Measurements from ENCODE around the gene DCC.

DNA sequence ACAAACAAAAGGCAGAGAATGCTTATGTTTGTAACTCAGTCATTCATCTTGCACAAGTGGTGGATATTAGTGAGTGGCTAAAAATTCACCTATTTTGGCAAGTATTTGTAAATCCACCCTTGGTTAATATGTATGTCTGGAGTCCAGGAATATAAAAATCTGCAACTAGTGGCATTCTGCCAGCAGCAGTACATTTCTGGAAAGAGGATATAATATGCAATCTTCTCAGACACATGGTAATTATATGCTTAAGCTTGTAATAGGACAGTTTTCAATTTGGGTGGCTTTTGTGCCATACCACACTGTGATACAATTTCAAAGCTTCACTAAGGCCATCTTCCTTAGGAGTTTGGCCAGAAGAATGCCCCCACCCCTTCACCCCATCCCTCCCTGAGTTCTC lies 1191.2 kb downstream of the DCC start:
- TF ChIP-seq, protein P1, sequence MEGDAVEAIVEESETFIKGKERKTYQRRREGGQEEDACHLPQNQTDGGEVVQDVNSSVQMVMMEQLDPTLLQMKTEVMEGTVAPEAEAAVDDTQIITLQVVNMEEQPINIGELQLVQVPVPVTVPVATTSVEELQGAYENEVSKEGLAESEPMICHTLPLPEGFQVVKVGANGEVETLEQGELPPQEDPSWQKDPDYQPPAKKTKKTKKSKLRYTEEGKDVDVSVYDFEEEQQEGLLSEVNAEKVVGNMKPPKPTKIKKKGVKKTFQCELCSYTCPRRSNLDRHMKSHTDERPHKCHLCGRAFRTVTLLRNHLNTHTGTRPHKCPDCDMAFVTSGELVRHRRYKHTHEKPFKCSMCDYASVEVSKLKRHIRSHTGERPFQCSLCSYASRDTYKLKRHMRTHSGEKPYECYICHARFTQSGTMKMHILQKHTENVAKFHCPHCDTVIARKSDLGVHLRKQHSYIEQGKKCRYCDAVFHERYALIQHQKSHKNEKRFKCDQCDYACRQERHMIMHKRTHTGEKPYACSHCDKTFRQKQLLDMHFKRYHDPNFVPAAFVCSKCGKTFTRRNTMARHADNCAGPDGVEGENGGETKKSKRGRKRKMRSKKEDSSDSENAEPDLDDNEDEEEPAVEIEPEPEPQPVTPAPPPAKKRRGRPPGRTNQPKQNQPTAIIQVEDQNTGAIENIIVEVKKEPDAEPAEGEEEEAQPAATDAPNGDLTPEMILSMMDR (IDR thresholded peaks at IDR 0.05), result no peak
- TF ChIP-seq POLR2A (IDR thresholded peaks at IDR 0.05), result no peak
